GM10266 (cell line): ENCODE results near the gene CCNY.

ENCODE experiments used
- DNase-seq: peaks from one replicate; pipeline ENCODE4 v3.0.0; 2012; ENCODE audit errors: extremely low spot score
- CTCF ChIP-seq: IDR thresholded peaks from 2 replicates; pipeline ENCODE4 v1.5.1; 2012; ENCODE audit warnings: mild to moderate bottlenecking, low read depth; ENCODE audit not compliant: control insufficient read depth, insufficient read depth; ENCODE audit errors: missing control alignments

Gene CCNY

GRCh38 chr10:35437829-35438228 is 101.5 kb downstream of the CCNY start:
- DNase-seq = no peak
- no peak for TF ChIP-seq CTCF

- TF ChIP-seq CTCF = no peak
- DNase-seq = no peak
Measured at GRCh38 chr10:35438718-35439571, 102.6 kb downstream of the CCNY start.

GRCh38 chr10:35440016-35440415 is 103.7 kb downstream of the CCNY start:
- DNase-seq = no peak
- TF ChIP-seq CTCF = no peak

- no peak for DNase-seq
- no peak for TF ChIP-seq CTCF
Measured at GRCh38 chr10:35442028-35442427, 105.7 kb downstream of the CCNY start.

GRCh38 chr10:35442592-35442991 is 106.3 kb downstream of the CCNY start:
- DNase-seq = no peak
- no peak for TF ChIP-seq CTCF

GRCh38 chr10:35443858-35444257 is 107.5 kb downstream of the CCNY start:
- DNase-seq = no peak
- TF ChIP-seq CTCF = no peak

- no peak for TF ChIP-seq CTCF
- DNase-seq = no peak
Measured at GRCh38 chr10:35445150-35445884, 109.0 kb downstream of the CCNY start.
